Measurements from ENCODE around the gene LHFPL2. TPM values are rescaled to one million over a fixed set of nuclear protein-coding genes. Genes with fewer than 3 reads are reported as not detected.
A peak's percentile ranks its signal among the peaks of the same experiment; 100 is the strongest.

The LHFPL2 gene
- total RNA-seq, 4 donors from 2014 or later, result 14.7 to 127 (median 28.0) TPM

DNA sequence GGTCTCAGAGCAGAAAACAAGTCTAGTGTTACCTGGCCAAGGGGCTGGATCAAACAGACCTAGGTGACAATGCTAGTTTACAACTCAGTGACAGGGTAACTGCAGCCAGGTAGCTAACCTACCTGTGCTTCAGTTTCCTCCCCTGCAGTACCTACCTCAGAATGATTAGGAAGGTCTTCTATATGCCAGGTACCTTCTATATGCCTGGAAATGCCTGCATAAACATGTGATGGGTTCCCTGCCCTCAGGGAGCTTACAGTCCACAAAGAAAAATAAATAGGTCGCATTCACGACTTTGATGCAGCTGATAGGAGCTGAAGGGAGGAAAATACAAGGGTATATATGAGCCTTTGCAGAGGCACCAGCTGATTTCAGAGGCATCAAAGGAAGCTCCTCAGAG lies 16.1 kb downstream of the LHFPL2 start:
- no peaks in the 10 kb centered on the region for H3K36me3 ChIP-seq
- H3K27ac ChIP-seq, result no peak overlapping the region
- TF ChIP-seq, protein P1, sequence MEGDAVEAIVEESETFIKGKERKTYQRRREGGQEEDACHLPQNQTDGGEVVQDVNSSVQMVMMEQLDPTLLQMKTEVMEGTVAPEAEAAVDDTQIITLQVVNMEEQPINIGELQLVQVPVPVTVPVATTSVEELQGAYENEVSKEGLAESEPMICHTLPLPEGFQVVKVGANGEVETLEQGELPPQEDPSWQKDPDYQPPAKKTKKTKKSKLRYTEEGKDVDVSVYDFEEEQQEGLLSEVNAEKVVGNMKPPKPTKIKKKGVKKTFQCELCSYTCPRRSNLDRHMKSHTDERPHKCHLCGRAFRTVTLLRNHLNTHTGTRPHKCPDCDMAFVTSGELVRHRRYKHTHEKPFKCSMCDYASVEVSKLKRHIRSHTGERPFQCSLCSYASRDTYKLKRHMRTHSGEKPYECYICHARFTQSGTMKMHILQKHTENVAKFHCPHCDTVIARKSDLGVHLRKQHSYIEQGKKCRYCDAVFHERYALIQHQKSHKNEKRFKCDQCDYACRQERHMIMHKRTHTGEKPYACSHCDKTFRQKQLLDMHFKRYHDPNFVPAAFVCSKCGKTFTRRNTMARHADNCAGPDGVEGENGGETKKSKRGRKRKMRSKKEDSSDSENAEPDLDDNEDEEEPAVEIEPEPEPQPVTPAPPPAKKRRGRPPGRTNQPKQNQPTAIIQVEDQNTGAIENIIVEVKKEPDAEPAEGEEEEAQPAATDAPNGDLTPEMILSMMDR (IDR thresholded peaks at IDR 0.05), result no peak
- no peak for TF ChIP-seq POLR2A (IDR thresholded peaks at IDR 0.05)
- no peaks in the 10 kb centered on the region for H3K9me3 ChIP-seq
- H3K4me1 ChIP-seq, result peaks cover 2 to 13% of the 10 kb centered on the region in 2 donors
- no peaks in the 10 kb centered on the region for H3K27me3 ChIP-seq
- no peak for DNase-seq
- H3K4me3 ChIP-seq, result no peak overlapping the region
- intact Hi-C loops (cut with DNase I; ENCODE audit: low total_unique reads), result no loop called here

DNA sequence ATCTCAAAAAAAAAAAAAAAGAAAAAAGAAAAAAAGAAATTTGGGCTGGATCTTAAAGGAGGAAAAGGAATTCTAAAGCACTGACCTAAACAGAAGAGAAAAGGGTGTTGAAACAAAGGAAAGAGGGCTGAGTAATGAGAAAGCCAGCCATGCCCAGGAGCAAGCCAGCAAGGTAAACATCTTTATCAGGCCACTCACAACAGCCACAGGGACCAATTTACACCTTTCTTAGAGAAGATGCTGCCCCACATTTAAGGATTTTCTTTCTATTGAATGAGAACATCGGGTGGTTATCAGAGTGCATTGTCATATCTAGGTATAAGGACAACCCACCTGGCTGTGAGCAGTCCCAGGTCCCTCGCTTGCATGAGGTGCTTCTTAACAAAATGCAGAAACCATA lies 16.6 kb downstream of the LHFPL2 start:
- TF ChIP-seq, protein P1 (IDR thresholded peaks at IDR 0.05), result no peak
- no peak for TF ChIP-seq POLR2A (IDR thresholded peaks at IDR 0.05)
- H3K4me1 ChIP-seq, result peaks cover 0 to 11% of the 10 kb centered on the region in 2 donors
- no peaks in the 10 kb centered on the region for H3K27me3 ChIP-seq
- no peak overlapping the region for H3K4me3 ChIP-seq
- H3K9me3 ChIP-seq, result no peaks in the 10 kb centered on the region
- no peak for DNase-seq
- intact Hi-C loops (cut with DNase I; ENCODE audit: low total_unique reads), result no loop called here
- H3K27ac ChIP-seq, result no peak overlapping the region
- H3K36me3 ChIP-seq, result no peaks in the 10 kb centered on the region

DNA sequence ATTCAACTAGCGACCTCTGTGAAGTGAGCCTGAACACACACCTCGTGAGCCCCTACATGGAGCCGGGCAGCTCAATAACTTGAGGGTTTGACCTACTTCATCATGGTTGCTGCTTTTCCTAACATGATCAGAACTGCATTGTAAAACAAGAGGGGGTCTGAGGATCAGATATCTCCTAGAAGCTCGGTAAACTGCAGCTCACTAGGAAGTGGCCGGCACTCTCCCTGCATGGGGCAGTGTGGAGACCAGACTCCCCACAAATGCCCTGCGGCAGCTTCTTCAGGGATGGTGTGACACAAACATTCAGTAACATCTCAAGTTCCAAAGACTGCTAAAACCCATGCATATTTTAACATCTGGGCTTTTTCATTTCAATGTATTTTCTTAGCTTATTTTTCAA lies 18.5 kb downstream of the LHFPL2 start:
- H3K36me3 ChIP-seq, result no peaks in the 10 kb centered on the region
- no peak for DNase-seq
- peaks cover 0 to 11% of the 10 kb centered on the region in 2 donors for H3K4me1 ChIP-seq
- no peaks in the 10 kb centered on the region for H3K27me3 ChIP-seq
- peak overlapping the region in 1 of 2 donors; percentile 75 for H3K27ac ChIP-seq
- no peak for TF ChIP-seq POLR2A (IDR thresholded peaks at IDR 0.05)
- TF ChIP-seq, protein P1 (IDR thresholded peaks at IDR 0.05), result no peak
- intact Hi-C loops (cut with DNase I; ENCODE audit: low total_unique reads), result no loop called here
- H3K9me3 ChIP-seq, result no peaks in the 10 kb centered on the region
- H3K4me3 ChIP-seq, result no peak overlapping the region

DNA sequence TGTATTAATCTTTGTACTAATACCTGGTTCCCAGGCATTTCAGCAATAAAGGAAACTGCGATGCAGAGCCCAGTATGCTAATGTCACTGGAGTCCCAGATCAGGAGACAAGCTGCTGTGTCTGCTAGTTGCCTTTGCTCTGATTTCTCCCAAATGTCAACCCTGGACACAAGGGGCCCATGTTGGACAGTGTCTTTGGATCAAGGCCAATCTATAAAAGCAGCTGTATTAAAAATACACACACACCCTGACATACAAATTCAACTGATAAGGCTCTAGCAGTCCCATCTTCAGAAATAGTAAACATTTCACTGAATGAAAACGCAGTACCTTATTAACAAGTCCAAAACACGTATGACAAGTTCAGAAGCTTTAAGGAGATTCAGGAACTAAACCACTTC lies 18.9 kb downstream of the LHFPL2 start:
- TF ChIP-seq POLR2A (IDR thresholded peaks at IDR 0.05), result no peak
- TF ChIP-seq, protein P1 (IDR thresholded peaks at IDR 0.05), result no peak
- DNase-seq, result no peak
- H3K27me3 ChIP-seq, result no peaks in the 10 kb centered on the region
- H3K4me3 ChIP-seq, result no peak overlapping the region
- peak overlapping the region; percentile 75 to 79 for H3K27ac ChIP-seq
- H3K36me3 ChIP-seq, result no peaks in the 10 kb centered on the region
- H3K4me1 ChIP-seq, result peaks cover 0 to 11% of the 10 kb centered on the region in 2 donors
- intact Hi-C loops (cut with DNase I; ENCODE audit: low total_unique reads), result no loop called here
- H3K9me3 ChIP-seq, result no peaks in the 10 kb centered on the region

DNA sequence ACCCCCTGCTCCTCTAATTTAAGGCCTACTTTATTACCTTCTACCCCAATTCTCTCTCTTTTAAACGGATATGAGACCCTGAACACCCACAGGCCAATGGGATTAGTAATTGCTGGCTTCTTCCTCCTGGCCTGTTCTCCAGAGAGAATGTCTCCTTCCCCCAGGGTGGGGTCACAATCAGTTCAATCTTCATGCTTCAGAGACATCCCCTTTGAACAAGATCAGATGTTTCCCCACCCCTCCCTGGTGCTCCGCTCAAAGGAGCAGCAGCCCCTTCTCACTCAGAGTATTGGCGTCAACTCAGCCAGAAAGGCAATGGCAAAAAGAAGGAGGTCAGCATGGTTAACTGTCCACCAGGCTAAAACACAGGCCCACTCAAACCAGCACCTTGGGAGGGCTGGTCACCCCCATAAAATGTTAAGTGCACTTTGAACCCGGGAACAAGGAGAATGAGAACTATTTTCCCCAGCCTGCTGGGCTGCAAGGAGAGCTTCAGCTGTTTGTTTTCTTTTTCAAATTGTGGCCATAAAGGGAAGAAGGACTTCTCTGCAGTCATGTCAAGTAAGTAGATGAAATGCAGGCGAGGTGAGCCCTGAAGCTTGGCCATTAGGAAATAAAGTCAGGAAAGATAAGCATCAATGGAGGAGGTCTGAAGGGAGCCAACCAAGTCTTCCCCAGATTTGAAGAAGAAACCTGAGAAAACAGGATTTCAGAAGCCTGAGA lies 20.1 kb downstream of the LHFPL2 start:
- H3K4me1 ChIP-seq, result peaks cover 11% of the 10 kb centered on the region in 2 donors
- intact Hi-C loops (cut with DNase I; ENCODE audit: low total_unique reads), result no loop called here

More for the DNA sequence above, 20.1 kb downstream of the LHFPL2 start:
- H3K36me3 ChIP-seq, result no peaks in the 10 kb centered on the region
- DNase-seq, result peak in 1 of 2 donors; percentile 56
- no peaks in the 10 kb centered on the region for H3K27me3 ChIP-seq
- no peaks in the 10 kb centered on the region for H3K9me3 ChIP-seq
- no peak for TF ChIP-seq POLR2A (IDR thresholded peaks at IDR 0.05)
- TF ChIP-seq, protein P1 (IDR thresholded peaks at IDR 0.05), result no peak
- H3K4me3 ChIP-seq, result no peak overlapping the region
- peak overlapping the region; percentile 75 to 79 for H3K27ac ChIP-seq

Data from uterus (tissue), 4 donors.